ENCODE results near the gene NEO1.

GRCh38 chr15:73038220-73038619, 14.0 kb upstream of the NEO1 start:
- no peak for TF ChIP-seq POLR2A (IDR thresholded peaks at IDR 0.05; ENCODE audit: low read depth, low read length)
- TF ChIP-seq POLR2AphosphoS5 (IDR thresholded peaks at IDR 0.05; ENCODE audit: low read depth, low read length) = no peak
- no peak for TF ChIP-seq TAF1 (IDR thresholded peaks at IDR 0.05; ENCODE audit: borderline replicate concordance, low read depth, low read length)

All from GM12892 (cell line).